Activated naive CD4-positive, alpha-beta T cell treated with anti-CD3 and anti-CD28 coated beads, Interleukin-2, amount 10 ng/mL, durations not matched to agents 7 days and 5 days (primary cell): ENCODE measurements around the gene SLC35A1.

Experiments used
- CTCF ChIA-PET: fragments of 350-600 bp; sonication (Branson Sonifier 250); formaldehyde crosslinking; loops from one replicate; lab custom pipeline; 2021; ENCODE audit warnings: antibody characterized with exemption; lab: Charles Lee
- DNase-seq: peaks from one replicate; pipeline ENCODE4 v3.0.0-alpha.2; 2020
- H3K27ac Mint-ChIP-seq: one replicate; pipeline ENCODE4 v1.8.0; 2021; ENCODE audit warnings: mild to moderate bottlenecking, moderate library complexity, mixed read lengths
- H3K27me3 Mint-ChIP-seq: one replicate; pipeline ENCODE4 v1.8.0; 2021; ENCODE audit warnings: mild to moderate bottlenecking, mixed read lengths
- H3K36me3 Mint-ChIP-seq: one replicate; pipeline ENCODE4 v1.8.0; 2021; ENCODE audit warnings: mixed read lengths
- H3K4me1 Mint-ChIP-seq: one replicate; pipeline ENCODE4 v1.8.0; 2021; ENCODE audit warnings: mixed read lengths
- H3K4me3 Mint-ChIP-seq: one replicate; pipeline ENCODE4 v1.8.0; 2021; ENCODE audit warnings: mild to moderate bottlenecking, moderate library complexity, mixed read lengths
- H3K9me3 Mint-ChIP-seq: one replicate; pipeline ENCODE4 v1.8.0; 2021; ENCODE audit warnings: mixed read lengths

Gene SLC35A1

GRCh38 chr6:87494761-87495422 lies 22.1 kb downstream of the SLC35A1 start:
- no peak overlapping the region for H3K4me3 Mint-ChIP-seq
- peaks cover 17% of the 10 kb centered on the region for H3K36me3 Mint-ChIP-seq

DNA sequence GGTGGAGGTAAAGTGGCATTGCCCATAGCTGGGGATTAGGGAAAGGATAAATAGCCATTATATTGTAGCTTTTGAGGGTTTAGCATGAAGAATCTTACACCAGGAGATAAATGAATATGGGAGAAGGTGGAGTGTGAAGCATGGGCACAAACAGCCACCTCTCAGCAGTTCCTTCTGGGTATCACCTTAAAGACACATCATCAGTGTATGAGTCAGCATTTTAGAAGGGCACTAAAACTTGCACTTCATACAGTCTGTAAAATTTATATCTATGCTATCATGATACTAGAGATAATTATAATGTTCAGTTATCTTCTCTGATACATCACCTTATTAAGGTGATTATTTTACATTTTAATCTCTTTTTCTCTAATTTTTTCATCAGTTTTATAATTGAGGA lies 25.3 kb downstream of the SLC35A1 start:
- Mint-ChIP-seq H3K9me3 (no peaks in the 10 kb centered on the region), H3K36me3 (peaks cover 13% of the 10 kb centered on the region), H3K4me1 (peaks cover 3% of the 10 kb centered on the region), H3K27me3 (no peaks in the 10 kb centered on the region), H3K4me3 (no peak overlapping the region), H3K27ac (no peak overlapping the region)
- CTCF ChIA-PET = no interaction called here
- no peak for DNase-seq

More at GRCh38 chr6:87494761-87495422, 22.1 kb downstream of the SLC35A1 start:
- H3K27ac Mint-ChIP-seq = no peak overlapping the region
- H3K27me3 Mint-ChIP-seq = no peaks in the 10 kb centered on the region
- CTCF ChIA-PET = no interaction called here
- no peak for DNase-seq
- no peaks in the 10 kb centered on the region for H3K9me3 Mint-ChIP-seq
- H3K4me1 Mint-ChIP-seq = peaks cover 3% of the 10 kb centered on the region

GRCh38 chr6:87501809-87502572 lies 29.2 kb downstream of the SLC35A1 start:
- Mint-ChIP-seq H3K27ac (no peak overlapping the region), H3K4me3 (no peak overlapping the region), H3K36me3 (peaks cover 30% of the 10 kb centered on the region), H3K9me3 (no peaks in the 10 kb centered on the region), H3K27me3 (no peaks in the 10 kb centered on the region), H3K4me1 (peaks cover 4% of the 10 kb centered on the region)
- CTCF ChIA-PET = no interaction called here
- no peak for DNase-seq

GRCh38 chr6:87504441-87504840 lies 31.7 kb downstream of the SLC35A1 start:
- no peak overlapping the region for H3K4me3 Mint-ChIP-seq
- peaks cover 4% of the 10 kb centered on the region for H3K4me1 Mint-ChIP-seq
- no peaks in the 10 kb centered on the region for H3K9me3 Mint-ChIP-seq
- H3K36me3 Mint-ChIP-seq = peaks cover 40% of the 10 kb centered on the region
- CTCF ChIA-PET = no interaction called here
- DNase-seq = no peak
- H3K27ac Mint-ChIP-seq = no peak overlapping the region
- no peaks in the 10 kb centered on the region for H3K27me3 Mint-ChIP-seq

DNA sequence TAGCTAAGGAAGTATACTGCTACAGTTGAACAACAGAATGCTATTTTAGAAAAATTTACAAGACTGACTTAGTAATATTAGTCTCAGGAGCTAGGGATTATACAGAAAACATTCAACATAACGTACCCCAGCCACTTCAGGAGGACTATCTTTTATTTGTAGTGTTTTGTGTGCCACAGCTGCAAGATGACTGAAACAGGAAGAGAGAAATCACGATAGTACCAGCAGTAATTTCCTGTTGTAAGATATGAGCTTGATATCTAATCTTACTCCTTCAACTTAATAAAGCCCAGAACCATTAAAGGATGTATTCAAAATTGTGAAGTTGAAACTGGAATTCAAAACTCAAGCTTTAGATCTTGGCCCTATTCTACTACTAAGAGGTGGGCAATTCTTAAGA lies 42.1 kb downstream of the SLC35A1 start:
- Mint-ChIP-seq H3K4me3 (no peak overlapping the region), H3K4me1 (peaks cover 8% of the 10 kb centered on the region), H3K27me3 (no peaks in the 10 kb centered on the region), H3K36me3 (peaks cover 45% of the 10 kb centered on the region), H3K27ac (no peak overlapping the region), H3K9me3 (no peaks in the 10 kb centered on the region)
- CTCF ChIA-PET = interaction anchor here (0.9 to 1.3 kb wide), 2 partner anchors 142 to 448 kb away, joined by 3 read pairs; no protein-coding TSS in a partner anchor
- no peak for DNase-seq

- no peak overlapping the region for H3K4me3 Mint-ChIP-seq
- no peaks in the 10 kb centered on the region for H3K9me3 Mint-ChIP-seq
- H3K4me1 Mint-ChIP-seq = peaks cover 8% of the 10 kb centered on the region
- no peak for DNase-seq
- H3K27me3 Mint-ChIP-seq = no peaks in the 10 kb centered on the region
- CTCF ChIA-PET = interaction anchor here (0.9 kb wide), 1 partner anchor 18 kb away, joined by 3 read pairs; no protein-coding TSS in a partner anchor
- no peak overlapping the region for H3K27ac Mint-ChIP-seq
- peaks cover 41% of the 10 kb centered on the region for H3K36me3 Mint-ChIP-seq
These were observed 45.7 kb downstream of the SLC35A1 start for GRCh38 chr6:87518453-87518852.

DNA sequence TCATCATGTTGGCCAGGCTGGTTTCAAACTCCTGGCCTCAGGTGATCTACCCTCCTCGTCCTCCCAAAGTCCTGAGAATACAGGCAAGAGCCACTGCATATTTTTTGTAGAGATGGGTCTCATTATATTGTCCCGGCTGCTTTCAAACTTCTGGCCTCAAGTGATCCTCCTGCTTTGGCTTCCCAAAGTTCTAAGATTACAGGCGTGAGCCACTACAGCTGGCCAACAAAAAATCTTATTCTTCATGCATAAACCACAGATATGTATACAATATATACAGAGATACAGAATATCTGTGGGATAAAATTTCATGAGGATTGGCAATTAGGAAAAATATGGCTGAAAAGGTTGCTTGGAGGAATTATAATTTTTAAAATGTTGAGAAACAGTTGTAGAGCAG lies 49.9 kb downstream of the SLC35A1 start:
- Mint-ChIP-seq H3K27ac (no peak overlapping the region), H3K36me3 (peaks cover 30% of the 10 kb centered on the region), H3K4me1 (no peaks in the 10 kb centered on the region), H3K9me3 (no peaks in the 10 kb centered on the region), H3K4me3 (no peak overlapping the region), H3K27me3 (no peaks in the 10 kb centered on the region)
- CTCF ChIA-PET = no interaction called here
- no peak for DNase-seq

DNA sequence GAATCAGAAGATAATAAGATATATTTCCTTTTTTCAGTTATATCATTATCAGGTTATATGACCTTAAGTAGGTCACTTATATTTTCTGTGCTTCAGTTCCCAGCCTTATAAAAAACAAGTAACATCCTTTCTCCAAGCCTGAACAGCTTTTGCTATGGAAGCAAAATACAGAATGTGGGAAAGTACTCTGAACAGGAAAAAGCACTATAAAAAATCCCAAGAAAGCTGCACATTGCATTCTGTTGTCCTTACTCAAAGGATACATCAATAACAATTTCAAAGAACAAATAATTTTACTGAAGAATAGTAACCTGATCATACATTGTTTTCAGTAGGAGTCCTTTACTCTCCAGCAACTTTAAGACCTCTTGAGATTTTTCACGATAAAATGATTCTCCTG lies 56.4 kb downstream of the SLC35A1 start:
- no peaks in the 10 kb centered on the region for H3K27me3 Mint-ChIP-seq
- peaks cover 3% of the 10 kb centered on the region for H3K4me1 Mint-ChIP-seq
- peaks cover 35% of the 10 kb centered on the region for H3K36me3 Mint-ChIP-seq
- CTCF ChIA-PET = no interaction called here
- no peak for DNase-seq
- H3K27ac Mint-ChIP-seq = no peak overlapping the region
- no peak overlapping the region for H3K4me3 Mint-ChIP-seq
- H3K9me3 Mint-ChIP-seq = no peaks in the 10 kb centered on the region

DNA sequence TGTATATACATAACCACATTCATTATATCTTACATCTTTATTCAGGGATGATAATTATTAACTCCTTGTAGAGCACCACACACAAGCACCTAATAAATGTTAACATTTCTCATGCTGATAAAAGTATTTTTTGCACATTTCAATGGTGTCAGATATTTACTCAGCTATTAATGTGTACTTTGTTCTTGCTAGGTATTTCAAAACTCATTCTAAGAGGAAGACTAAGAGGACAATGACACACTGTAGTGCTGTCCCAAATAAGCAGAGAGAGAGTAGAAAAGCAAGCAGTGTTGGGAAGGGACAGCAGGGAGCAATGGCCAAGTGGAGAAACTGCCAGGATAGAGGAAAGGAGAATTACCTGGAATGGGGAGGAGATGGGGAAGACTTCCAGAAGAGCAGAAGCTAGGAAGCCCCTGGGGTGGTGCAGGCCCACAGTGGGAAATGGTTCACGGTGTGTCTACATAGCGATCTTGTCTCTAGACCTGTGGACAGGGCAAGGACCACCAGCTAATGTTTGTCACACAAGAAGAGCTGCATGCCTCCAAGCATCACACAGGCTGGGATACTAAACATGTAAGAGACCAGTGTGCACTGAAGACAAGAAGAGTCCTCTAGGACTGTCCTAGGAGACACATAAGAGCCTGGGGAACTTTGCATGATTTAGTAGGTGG lies 61.7 kb downstream of the SLC35A1 start:
- H3K9me3 Mint-ChIP-seq = peaks cover 4% of the 10 kb centered on the region
- CTCF ChIA-PET = no interaction called here
- peaks cover 33% of the 10 kb centered on the region for H3K36me3 Mint-ChIP-seq
- H3K4me1 Mint-ChIP-seq = no peaks in the 10 kb centered on the region
- DNase-seq = no peak
- no peak overlapping the region for H3K27ac Mint-ChIP-seq
- no peak overlapping the region for H3K4me3 Mint-ChIP-seq
- H3K27me3 Mint-ChIP-seq = no peaks in the 10 kb centered on the region

- no peaks in the 10 kb centered on the region for H3K4me1 Mint-ChIP-seq
- H3K4me3 Mint-ChIP-seq = no peak overlapping the region
- H3K9me3 Mint-ChIP-seq = peaks cover 12% of the 10 kb centered on the region
- H3K27ac Mint-ChIP-seq = no peak overlapping the region
- H3K27me3 Mint-ChIP-seq = no peaks in the 10 kb centered on the region
- peaks cover 48% of the 10 kb centered on the region for H3K36me3 Mint-ChIP-seq
- no peak for DNase-seq
- CTCF ChIA-PET = no interaction called here
These were observed 65.9 kb downstream of the SLC35A1 start for GRCh38 chr6:87538510-87539260.

- DNase-seq = no peak
- H3K4me1 Mint-ChIP-seq = peaks cover 1% of the 10 kb centered on the region
- peaks cover 12% of the 10 kb centered on the region for H3K9me3 Mint-ChIP-seq
- H3K27me3 Mint-ChIP-seq = no peaks in the 10 kb centered on the region
- H3K27ac Mint-ChIP-seq = no peak overlapping the region
- CTCF ChIA-PET = no interaction called here
- no peak overlapping the region for H3K4me3 Mint-ChIP-seq
- peaks cover 46% of the 10 kb centered on the region for H3K36me3 Mint-ChIP-seq
These were observed 66.8 kb downstream of the SLC35A1 start for GRCh38 chr6:87539554-87539953.

DNA sequence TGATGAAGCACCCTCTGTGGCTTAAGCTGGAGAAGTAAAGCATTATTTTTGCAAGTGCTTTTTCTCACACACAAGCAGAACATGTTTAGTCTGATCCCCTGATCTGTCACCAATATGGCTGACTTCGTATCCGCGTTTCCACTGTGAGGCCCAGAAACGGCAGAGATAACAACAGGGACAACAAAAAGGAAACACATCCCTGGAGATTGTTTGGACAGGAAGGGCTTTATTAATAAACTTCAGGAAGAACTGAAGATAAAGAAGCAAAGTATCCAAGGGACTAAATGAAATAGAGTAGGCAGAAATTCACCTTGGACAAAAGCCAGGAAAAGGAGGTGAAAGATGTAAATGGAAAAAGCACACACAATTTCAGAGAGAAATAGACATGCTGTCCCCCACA lies 67.8 kb downstream of the SLC35A1 start:
- CTCF ChIA-PET = no interaction called here
- no peaks in the 10 kb centered on the region for H3K27me3 Mint-ChIP-seq
- peaks cover 3% of the 10 kb centered on the region for H3K4me1 Mint-ChIP-seq
- no peak overlapping the region for H3K27ac Mint-ChIP-seq
- no peak for DNase-seq
- H3K9me3 Mint-ChIP-seq = peaks cover 12% of the 10 kb centered on the region
- no peak overlapping the region for H3K4me3 Mint-ChIP-seq
- peaks cover 55% of the 10 kb centered on the region for H3K36me3 Mint-ChIP-seq

- H3K4me3 Mint-ChIP-seq = no peak overlapping the region
- H3K27me3 Mint-ChIP-seq = no peaks in the 10 kb centered on the region
- peaks cover 3% of the 10 kb centered on the region for H3K4me1 Mint-ChIP-seq
- H3K27ac Mint-ChIP-seq = no peak overlapping the region
- DNase-seq = no peak
- peaks cover 12% of the 10 kb centered on the region for H3K9me3 Mint-ChIP-seq
- CTCF ChIA-PET = interaction anchor here (0.9 kb wide), 1 partner anchor 1332 kb away, joined by 3 read pairs; no protein-coding TSS in a partner anchor
- H3K36me3 Mint-ChIP-seq = peaks cover 57% of the 10 kb centered on the region
These were observed 68.3 kb downstream of the SLC35A1 start for GRCh38 chr6:87541041-87541440.

DNA sequence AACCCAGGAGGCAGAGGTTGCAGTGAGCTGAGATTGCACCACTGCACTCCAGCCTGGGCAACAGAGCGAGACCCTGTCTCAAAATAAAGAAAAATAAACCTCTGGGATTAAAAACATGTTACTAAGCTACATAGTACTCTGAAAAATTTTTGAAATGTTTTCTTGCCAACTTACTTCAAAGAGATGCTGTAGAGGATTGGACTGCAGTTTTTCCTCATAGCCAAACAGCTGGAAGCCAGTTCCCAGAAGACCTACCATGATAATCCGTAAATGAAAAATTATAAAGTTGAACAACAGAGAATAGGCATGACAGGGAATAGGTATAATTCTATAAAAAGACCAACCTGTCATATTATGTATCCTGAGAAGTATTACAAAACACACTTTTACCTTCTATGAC lies 69.0 kb downstream of the SLC35A1 start:
- CTCF ChIA-PET = interaction anchor here (0.9 kb wide), 1 partner anchor 1331 kb away, joined by 3 read pairs; no protein-coding TSS in a partner anchor
- no peaks in the 10 kb centered on the region for H3K27me3 Mint-ChIP-seq
- H3K9me3 Mint-ChIP-seq = peaks cover 12% of the 10 kb centered on the region
- H3K27ac Mint-ChIP-seq = no peak overlapping the region
- peaks cover 61% of the 10 kb centered on the region for H3K36me3 Mint-ChIP-seq
- no peak for DNase-seq
- peaks cover 3% of the 10 kb centered on the region for H3K4me1 Mint-ChIP-seq
- H3K4me3 Mint-ChIP-seq = no peak overlapping the region
